ENCODE data around the gene HAVCR2. TPM values are rescaled to one million over a fixed set of nuclear protein-coding genes. Genes with fewer than 3 reads are reported as not detected.
"Not testable (repeated sequence)": the region's sequence is repeated elsewhere in the genome, so short reads cannot be mapped to it uniquely, and the experiment has no call there.

HAVCR2 gene
- total RNA-seq, 1 experiment from 2014 or later = not detected

DNA sequence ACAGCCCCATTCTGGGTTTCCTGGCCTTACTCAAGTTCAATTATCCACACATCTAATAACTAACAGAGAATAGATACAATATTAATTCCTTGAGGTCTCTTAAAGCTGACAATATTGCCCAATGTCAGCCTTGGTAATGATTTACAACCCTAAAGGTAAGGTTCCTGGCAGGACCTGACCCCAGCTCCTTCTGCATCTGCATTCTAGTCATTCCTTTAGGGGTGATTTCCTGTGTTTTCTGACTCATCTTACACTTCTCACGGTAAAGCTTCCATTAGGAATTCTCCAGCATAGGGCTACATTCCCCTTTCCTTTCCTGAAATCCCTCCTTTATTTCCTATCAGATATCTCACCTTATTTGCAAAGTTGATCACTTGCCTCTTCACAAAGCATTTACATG lies 59.2 kb downstream of the HAVCR2 start:
- Histone ChIP-seq H3K36me3 (ENCODE audit: control insufficient read depth, insufficient read depth, low read length) (no peaks in the 10 kb centered on the region), H3K4me3 (ENCODE audit: low read depth in 2 of 2, low read length in 2 of 2) (no peak overlapping the region), H3K27me3 (ENCODE audit: control insufficient read depth, insufficient read depth, low read length) (no peaks in the 10 kb centered on the region; the same call in 1 of the 2 replicates), H3K27ac (ENCODE audit: low read length) (no peak overlapping the region), H3K9me3 (ENCODE audit: control insufficient read depth, insufficient read depth, low read depth, low read length) (no peaks in the 10 kb centered on the region), H3K4me1 (ENCODE audit: control insufficient read depth, insufficient read depth, low read length) (no peaks in the 10 kb centered on the region)
- DNase-seq (ENCODE audit: low read depth, low spot score) (no peak), ATAC-seq (no peak)
- in situ Hi-C loops (cut with HindIII; ENCODE audit: low pct_unique_long_range_greater_than_20kb, low sequenced_read_pairs) = no loop called here
- ChIA-PET POLR2A (no interaction called here), CTCF (no interaction called here)
- TF ChIP-seq CTCF (IDR thresholded peaks at IDR 0.05) (no peak), TCF7L2 (IDR thresholded peaks at IDR 0.05; ENCODE audit: low read depth, low read length) (no peak), SIN3A (IDR thresholded peaks at IDR 0.05; ENCODE audit: borderline replicate concordance, insufficient read depth, low read depth, low read length) (no peak), POLR2AphosphoS5 (IDR thresholded peaks at IDR 0.05; ENCODE audit: low read depth, low read length) (no peak), REST (IDR thresholded peaks at IDR 0.05; ENCODE audit: insufficient read depth in 1 of 2, low read depth in 2 of 2, low read length in 1 of 2) (no peak)
- intact Hi-C loops (cut with micrococcal nuclease; ENCODE audit: unreplicated experiment) = no loop called here
- no TSS peak for BruUV-seq (replicated peaks)

- Histone ChIP-seq H3K9me3 (ENCODE audit: control insufficient read depth, insufficient read depth, low read depth, low read length) (no peaks in the 10 kb centered on the region), H3K4me1 (ENCODE audit: control insufficient read depth, insufficient read depth, low read length) (no peaks in the 10 kb centered on the region), H3K36me3 (ENCODE audit: control insufficient read depth, insufficient read depth, low read length) (no peaks in the 10 kb centered on the region), H3K4me3 (ENCODE audit: low read depth in 2 of 2, low read length in 2 of 2) (no peak overlapping the region), H3K27me3 (ENCODE audit: control insufficient read depth, insufficient read depth, low read length) (no peaks in the 10 kb centered on the region; the same call in 1 of the 2 replicates), H3K27ac (ENCODE audit: low read length) (no peak overlapping the region)
- intact Hi-C loops (cut with micrococcal nuclease; ENCODE audit: unreplicated experiment) (no loop called here), in situ Hi-C loops (cut with HindIII; ENCODE audit: low pct_unique_long_range_greater_than_20kb, low sequenced_read_pairs) (no loop called here)
- ATAC-seq = no peak
- no peak for DNase-seq (ENCODE audit: low read depth, low spot score)
- no TSS peak for BruUV-seq (replicated peaks)
- TF ChIP-seq REST (IDR thresholded peaks at IDR 0.05; ENCODE audit: insufficient read depth in 1 of 2, low read depth in 2 of 2, low read length in 1 of 2) = no peak
- TF ChIP-seq POLR2AphosphoS5 (IDR thresholded peaks at IDR 0.05; ENCODE audit: low read depth, low read length) = no peak
- no peak for TF ChIP-seq SIN3A (IDR thresholded peaks at IDR 0.05; ENCODE audit: borderline replicate concordance, insufficient read depth, low read depth, low read length)
- TF ChIP-seq TCF7L2 (IDR thresholded peaks at IDR 0.05; ENCODE audit: low read depth, low read length) = no peak
- TF ChIP-seq CTCF (IDR thresholded peaks at IDR 0.05) = no peak
- ChIA-PET CTCF (no interaction called here), POLR2A (no interaction called here)
Measured at GRCh38 chr5:157047898-157048297, 60.9 kb downstream of the HAVCR2 start.

DNA sequence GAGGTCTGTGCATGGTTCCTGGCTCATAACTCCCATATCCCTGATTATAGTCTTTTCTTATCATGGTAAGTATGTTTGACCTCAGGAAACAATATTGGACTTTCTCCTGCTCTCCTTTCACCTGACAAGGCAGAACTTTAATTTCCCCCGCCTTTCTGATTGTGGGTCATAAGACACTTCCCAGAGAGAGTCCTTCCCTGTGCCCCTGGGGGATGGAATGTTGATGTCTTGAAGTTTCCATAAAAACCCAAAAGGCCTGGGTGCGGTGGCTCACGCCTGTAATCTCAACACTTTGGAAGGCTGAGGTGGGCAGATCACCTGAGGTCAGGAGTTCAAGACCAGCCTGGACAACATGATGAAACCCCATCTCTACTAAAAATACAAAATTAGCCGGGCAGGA lies 61.8 kb downstream of the HAVCR2 start:
- H3K27ac ChIP-seq (ENCODE audit: low read length); H3K4me1 ChIP-seq (ENCODE audit: control insufficient read depth, insufficient read depth, low read length); POLR2A ChIA-PET; H3K36me3 ChIP-seq (ENCODE audit: control insufficient read depth, insufficient read depth, low read length); CTCF ChIA-PET; in situ Hi-C loops (cut with HindIII; ENCODE audit: low pct_unique_long_range_greater_than_20kb, low sequenced_read_pairs); DNase-seq (ENCODE audit: low read depth, low spot score); H3K9me3 ChIP-seq (ENCODE audit: control insufficient read depth, insufficient read depth, low read depth, low read length); BruUV-seq (replicated peaks); H3K27me3 ChIP-seq (ENCODE audit: control insufficient read depth, insufficient read depth, low read length); H3K4me3 ChIP-seq (ENCODE audit: low read depth in 2 of 2, low read length in 2 of 2); ATAC-seq; intact Hi-C loops (cut with micrococcal nuclease; ENCODE audit: unreplicated experiment): not testable (repeated sequence)

Data from Panc1 (cell line).